ENCODE measurements around the gene HSF4. TPM values are rescaled to one million over a fixed set of nuclear protein-coding genes. Genes with fewer than 3 reads are reported as not detected.

Gene HSF4
- total and polyA plus RNA-seq, 2 of the 4 experiments (the other 2 are of a cell fraction) = 0.54 to 7.5 TPM

DNA sequence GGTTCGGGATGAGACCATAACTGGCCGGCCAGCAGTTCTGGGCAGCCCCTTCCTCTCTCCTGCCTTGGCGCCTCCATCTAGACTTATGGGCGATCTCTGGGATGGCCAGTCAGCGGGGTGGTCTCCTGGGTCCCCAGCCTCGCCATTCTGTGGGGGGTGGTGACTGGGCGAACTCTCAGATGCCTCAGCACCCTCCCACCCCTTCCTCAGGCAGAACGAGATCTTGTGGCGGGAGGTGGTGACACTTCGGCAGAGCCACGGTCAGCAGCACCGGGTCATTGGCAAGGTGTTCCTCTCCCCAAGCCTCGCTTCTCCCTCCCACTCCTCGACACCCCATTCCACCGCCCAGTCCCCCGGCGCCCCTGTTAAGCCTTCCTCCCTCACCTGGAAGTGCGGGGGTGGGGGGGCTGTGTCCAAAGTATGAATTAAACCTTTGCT is 1.6 kb downstream of the HSF4 start:
- Histone ChIP-seq H3K79me1 (ENCODE audit: low read depth in 1 of 2, low read length in 2 of 2) (peaks cover 4 to 16% of the 10 kb centered on the region in 2 experiments; a peak in 3 of 4 replicates), H3K27me3 (ENCODE audit: control insufficient read depth, insufficient read depth, low read length) (peaks cover 24% of the 10 kb centered on the region; the same call in 1 of the 2 replicates), H2BK20ac (ENCODE audit: low read depth, low read length) (no peak overlapping the region), H3K14ac (replicated peaks; ENCODE audit: low read depth, low read length) (no peak overlapping the region), H3K4me3 (ENCODE audit: insufficient read depth, low read depth, low read length) (no peak overlapping the region), H3K4me1 (ENCODE audit: control insufficient read depth, insufficient read depth, low read length) (peaks cover 34% of the 10 kb centered on the region), H3K4me2 (ENCODE audit: low read depth, low read length) (no peak overlapping the region), H2AFZ (replicated peaks; ENCODE audit: low read length, poor library complexity) (no peak overlapping the region), H3K56ac (ENCODE audit: extremely low read depth, insufficient read depth, low read length) (no peak overlapping the region), H3K27ac (ENCODE audit: insufficient read depth, low read length) (no peak overlapping the region), H2AK9ac (replicated peaks; ENCODE audit: low read depth, low read length, poor library complexity) (peak overlapping the region; percentile 55), H2AK5ac (ENCODE audit: low read depth, low read length) (0 out of 2 replicates have a peak overlapping the region, but pooled peaks have one; percentile 3), H2BK5ac (ENCODE audit: low read depth, low read length, poor library complexity, severe bottlenecking) (no peak overlapping the region), H4K20me1 (ENCODE audit: insufficient read depth, low read length) (no peaks in the 10 kb centered on the region), H3K36me3 (ENCODE audit: control insufficient read depth, insufficient read depth, low read length) (peaks cover 3% of the 10 kb centered on the region; the same call in 1 of the 2 replicates), H3K23ac (ENCODE audit: low read depth, low read length) (no peak overlapping the region), H4K8ac (ENCODE audit: low read depth in 2 of 2, low read length in 2 of 2) (no peak overlapping the region), H4K5ac (ENCODE audit: low read depth, low read length) (no peak overlapping the region), H2BK120ac (ENCODE audit: low read depth, low read length) (no peak overlapping the region), H3K4ac (ENCODE audit: low read depth, low read length) (no peak overlapping the region), H3K9ac (ENCODE audit: low read depth, low read length) (no peak overlapping the region), H3K9me3 (ENCODE audit: control insufficient read depth, insufficient read depth, low read length) (no peaks in the 10 kb centered on the region), H4K91ac (ENCODE audit: insufficient read depth, low read depth, low read length) (no peak overlapping the region), H3K9me1 (ENCODE audit: insufficient read depth, low read length) (peaks cover 10% of the 10 kb centered on the region), H2BK15ac (ENCODE audit: low read depth, low read length) (no peak overlapping the region), H3K18ac (ENCODE audit: low read depth, low read length) (no peak overlapping the region)
- TF ChIP-seq, protein P1, sequence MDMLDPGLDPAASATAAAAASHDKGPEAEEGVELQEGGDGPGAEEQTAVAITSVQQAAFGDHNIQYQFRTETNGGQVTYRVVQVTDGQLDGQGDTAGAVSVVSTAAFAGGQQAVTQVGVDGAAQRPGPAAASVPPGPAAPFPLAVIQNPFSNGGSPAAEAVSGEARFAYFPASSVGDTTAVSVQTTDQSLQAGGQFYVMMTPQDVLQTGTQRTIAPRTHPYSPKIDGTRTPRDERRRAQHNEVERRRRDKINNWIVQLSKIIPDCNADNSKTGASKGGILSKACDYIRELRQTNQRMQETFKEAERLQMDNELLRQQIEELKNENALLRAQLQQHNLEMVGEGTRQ (IDR thresholded peaks at IDR 0.05; ENCODE audit: low read depth, low read length) = no peak
- TF ChIP-seq FOS (IDR thresholded peaks at IDR 0.05; ENCODE audit: low read depth, low read length) (no peak), RFX5 (IDR thresholded peaks at IDR 0.05; ENCODE audit: low read depth, low read length) (no peak), MXI1 (IDR thresholded peaks at IDR 0.05; ENCODE audit: borderline replicate concordance, low read depth, low read length) (no peak), RCOR1 (IDR thresholded peaks at IDR 0.05; ENCODE audit: insufficient replicate concordance, low read length) (no peak), CHD1 (IDR thresholded peaks at IDR 0.05; ENCODE audit: low read depth, low read length) (no peak), MAZ (IDR thresholded peaks at IDR 0.05; ENCODE audit: borderline replicate concordance, low read depth, low read length) (no peak), CEBPB (IDR thresholded peaks at IDR 0.05; ENCODE audit: low read depth, low read length) (no peak), BHLHE40 (IDR thresholded peaks at IDR 0.05; ENCODE audit: low read depth, low read length) (no peak), POLR2A (IDR thresholded peaks at IDR 0.05; ENCODE audit: low read depth, low read length) (no peak), NFE2L2 (IDR thresholded peaks at IDR 0.05; ENCODE audit: low read depth, low read length) (no peak), MAFK (IDR thresholded peaks at IDR 0.05; ENCODE audit: low read depth, low read length) (no peak), CTCF (conservative IDR thresholded peaks at IDR 0.05; ENCODE audit: low read depth, low read length) (no peak), RAD21 (IDR thresholded peaks at IDR 0.05; ENCODE audit: low read length) (no peak)
- TF ChIP-seq, protein P2, sequence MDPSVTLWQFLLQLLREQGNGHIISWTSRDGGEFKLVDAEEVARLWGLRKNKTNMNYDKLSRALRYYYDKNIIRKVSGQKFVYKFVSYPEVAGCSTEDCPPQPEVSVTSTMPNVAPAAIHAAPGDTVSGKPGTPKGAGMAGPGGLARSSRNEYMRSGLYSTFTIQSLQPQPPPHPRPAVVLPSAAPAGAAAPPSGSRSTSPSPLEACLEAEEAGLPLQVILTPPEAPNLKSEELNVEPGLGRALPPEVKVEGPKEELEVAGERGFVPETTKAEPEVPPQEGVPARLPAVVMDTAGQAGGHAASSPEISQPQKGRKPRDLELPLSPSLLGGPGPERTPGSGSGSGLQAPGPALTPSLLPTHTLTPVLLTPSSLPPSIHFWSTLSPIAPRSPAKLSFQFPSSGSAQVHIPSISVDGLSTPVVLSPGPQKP (IDR thresholded peaks at IDR 0.05; ENCODE audit: borderline replicate concordance, low read depth, low read length) = no peak
- no peak for ATAC-seq (ENCODE audit: low read depth)
- in situ Hi-C loops (cut with MboI; ENCODE audit: low sequenced_read_pairs) = no loop called here
- WGBS, 2 experiments (ENCODE audit: extremely low coverage in 2 of 2, insufficient read length in 1 of 2) = no CpG with 5 or more reads among the region's 18 CpGs
- BruUV-seq (replicated peaks) = no TSS peak
- intact Hi-C loops (cut with micrococcal nuclease) = no loop called here
- ChIA-PET CTCF (no interaction called here), POLR2A (ENCODE audit: unreplicated experiment) (no interaction called here)
- no peak for DNase-seq
- dilution Hi-C loops (cut with HindIII; ENCODE audit: low sequenced_read_pairs, unreplicated experiment) = no loop called here
